ENCODE measurements around the gene PRLR.

- TF ChIP-seq CTCF (conservative IDR thresholded peaks at IDR 0.05): no peak
- TF ChIP-seq ZFX (IDR thresholded peaks at IDR 0.05): no peak
Observed at GRCh38 chr5:35195472-35195852, 34.8 kb downstream of the PRLR start.

All from C4-2B (cell line).